CD1c-positive myeloid dendritic cell (primary cell): ENCODE results near the gene SLC1A3.
"Not testable (repeated sequence)": the region's sequence is repeated elsewhere in the genome, so short reads cannot be mapped to it uniquely, and the experiment has no call there.

ENCODE experiments used
- DNase-seq: peaks from one replicate; pipeline ENCODE4 v3.0.0-alpha.2; 2016; ENCODE audit errors: extremely low spot score

Gene SLC1A3

GRCh38 chr5:36606428-36607113 lies at the start of gene SLC1A3:
Gene SLC1A3 (plus strand): TSS chr5:36606606. CDS start chr5:36608424, 1,818 bp downstream.
- DNase-seq: peak; percentile 58

DNA sequence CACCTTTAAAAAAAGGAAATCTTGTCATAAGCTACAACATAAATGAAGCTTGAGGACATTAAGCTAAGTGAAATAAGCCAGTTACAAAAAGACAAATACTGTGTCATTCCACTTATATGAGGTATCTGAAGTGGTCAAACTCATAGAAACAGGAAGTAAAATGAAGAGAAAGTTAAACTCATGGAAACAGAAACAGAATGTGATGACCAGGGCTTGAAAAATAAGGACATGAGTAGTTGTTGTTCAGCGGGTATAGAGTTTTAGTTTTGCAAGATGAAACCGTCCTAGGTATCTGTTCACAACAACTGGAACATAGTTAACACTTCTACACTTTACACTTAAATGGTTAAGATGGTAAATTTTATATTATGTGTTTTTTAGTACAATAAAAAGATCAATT lies 47.8 kb upstream of the SLC1A3 start:
- DNase-seq: no peak

DNA sequence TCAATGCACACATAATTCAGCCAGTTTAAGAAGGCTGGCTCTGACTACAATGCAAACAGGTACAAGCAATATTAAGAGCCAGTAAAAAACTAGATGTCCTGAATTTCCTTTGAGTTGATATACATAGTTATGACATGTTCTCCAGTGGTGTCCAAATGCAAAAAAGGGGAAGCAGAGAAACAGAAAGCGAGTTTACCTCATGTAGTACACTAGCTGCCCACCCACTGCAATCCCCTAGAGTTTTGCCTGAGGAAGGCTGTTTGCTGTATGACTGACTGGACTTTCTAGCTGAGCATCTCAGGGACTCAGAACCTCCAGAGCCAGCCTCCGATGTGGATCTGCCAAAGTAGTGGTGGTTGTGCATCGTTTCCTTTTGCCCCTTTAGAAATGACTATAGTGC lies 44.8 kb upstream of the SLC1A3 start:
- peak; percentile 18 for DNase-seq

- DNase-seq: no peak
Observed at GRCh38 chr5:36569491-36569890, 36.9 kb upstream of the SLC1A3 start.

GRCh38 chr5:36570301-36571095 lies 35.9 kb upstream of the SLC1A3 start:
- no peak for DNase-seq

DNA sequence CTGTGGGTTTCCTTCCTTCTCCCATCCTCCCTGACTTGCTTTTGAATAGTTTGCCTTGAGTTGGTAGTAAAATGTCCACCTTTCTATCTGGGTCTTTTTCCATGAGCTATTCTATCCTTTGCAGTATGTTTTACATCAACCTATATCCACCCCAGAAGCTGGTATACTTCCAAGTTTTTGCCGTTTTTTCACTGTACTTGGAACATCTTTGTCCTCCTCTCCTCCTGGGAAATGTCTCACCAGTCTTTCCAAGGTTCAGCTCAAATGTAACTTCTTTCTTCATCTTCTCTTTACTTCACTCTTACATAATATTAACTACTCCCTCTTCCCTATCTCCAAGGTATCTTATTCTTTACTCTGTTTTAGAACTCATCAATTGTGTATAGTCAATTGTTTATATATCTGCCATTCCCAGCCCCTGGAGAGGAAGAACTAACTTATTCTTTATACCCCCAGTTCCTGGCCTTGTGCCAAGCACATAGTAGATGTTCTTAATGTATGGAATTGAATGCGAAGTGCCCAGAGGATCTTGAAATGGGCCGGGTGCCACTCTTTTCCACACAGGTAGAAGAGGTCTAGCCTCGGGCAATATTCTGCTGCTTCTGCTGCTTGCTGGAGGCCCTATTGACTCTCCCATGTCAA lies 34.9 kb upstream of the SLC1A3 start:
- DNase-seq: no peak

GRCh38 chr5:36573438-36573837 lies 33.0 kb upstream of the SLC1A3 start:
- DNase-seq: no peak

- DNase-seq: no peak
Observed at GRCh38 chr5:36575361-36575781, 31.0 kb upstream of the SLC1A3 start.

DNA sequence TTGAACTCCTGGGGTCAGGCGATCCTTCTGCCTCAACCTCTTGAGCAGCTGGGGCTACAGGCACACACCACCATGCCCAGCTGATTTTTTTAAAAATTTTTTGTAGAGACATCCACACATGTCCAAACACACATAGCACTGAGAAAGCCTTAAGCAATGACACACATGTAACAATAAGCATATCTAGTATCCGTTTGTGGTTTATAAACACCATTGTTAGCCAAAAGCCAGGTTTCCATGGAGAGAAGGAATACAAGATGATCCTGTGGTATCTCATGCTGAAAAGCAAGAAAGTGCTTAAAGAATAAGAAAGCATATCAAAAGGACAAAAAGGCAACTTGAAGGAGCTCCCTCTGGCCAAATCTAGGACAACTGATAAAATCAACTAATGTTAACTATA lies 29.7 kb upstream of the SLC1A3 start:
- no peak for DNase-seq

DNA sequence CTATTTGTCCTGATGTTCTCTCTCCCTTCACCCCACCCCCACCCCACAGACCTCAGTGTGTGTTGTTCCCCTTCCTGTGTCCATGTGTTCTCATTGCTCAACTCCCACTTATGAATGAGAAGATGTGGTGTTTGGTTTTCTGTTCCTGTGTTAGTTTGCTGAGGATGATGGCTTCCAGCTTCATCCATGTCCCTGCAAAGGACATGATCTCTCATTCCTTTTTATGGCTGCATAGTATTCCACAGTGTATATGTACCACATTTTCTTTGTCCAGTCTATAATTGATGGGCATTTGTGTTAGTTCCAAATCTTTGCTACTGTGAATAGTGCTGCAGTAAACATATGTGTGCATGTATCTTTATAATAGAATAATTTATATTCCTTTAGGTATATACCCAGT lies 26.5 kb upstream of the SLC1A3 start:
- not testable (repeated sequence) for DNase-seq

- DNase-seq: no peak
Observed at GRCh38 chr5:36581070-36581469, 25.3 kb upstream of the SLC1A3 start.

DNA sequence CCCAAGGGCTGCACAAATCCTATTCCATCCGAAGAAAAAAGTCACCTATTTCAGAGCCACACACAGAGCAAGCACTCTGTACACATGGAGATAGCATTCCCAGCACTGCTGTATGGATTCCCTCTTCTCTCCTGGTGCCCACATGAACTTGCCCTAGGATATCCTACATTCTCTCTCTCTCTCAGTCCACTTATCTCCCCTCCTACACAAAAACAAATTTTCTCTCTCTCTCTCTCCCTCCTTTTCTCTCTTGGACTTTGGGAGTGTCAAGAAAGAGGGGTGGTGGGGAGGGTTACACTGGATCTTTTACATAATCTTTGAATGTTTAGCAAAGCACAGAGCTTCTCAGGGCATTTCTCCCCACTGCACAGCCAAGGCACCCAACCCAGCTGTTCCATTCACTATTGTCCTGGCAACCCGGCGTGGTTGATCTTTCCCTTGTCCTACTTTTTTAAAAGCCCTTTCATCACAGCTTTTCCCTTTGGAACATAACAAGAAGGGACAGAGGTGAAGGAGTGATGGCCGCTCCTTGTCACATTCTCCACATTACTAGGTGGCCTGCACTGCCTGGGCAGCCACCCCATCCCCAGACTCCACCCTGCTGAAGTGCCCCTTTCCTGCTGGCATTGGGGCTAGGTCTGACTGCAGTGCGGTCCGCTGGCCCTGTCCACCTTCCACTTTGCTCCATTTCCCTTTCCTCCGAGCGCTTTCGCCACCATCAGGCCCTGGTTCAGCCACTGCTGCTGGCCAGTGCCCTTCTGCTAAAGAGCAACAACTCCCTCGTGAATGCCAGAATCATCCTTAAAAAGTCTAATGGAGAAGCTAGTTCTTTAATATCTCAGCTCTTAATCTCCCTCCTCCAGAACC lies 22.2 kb upstream of the SLC1A3 start:
- DNase-seq: no peak

- DNase-seq: no peak
Observed at GRCh38 chr5:36585701-36586100, 20.7 kb upstream of the SLC1A3 start.

- DNase-seq: no peak
Observed at GRCh38 chr5:36587354-36587753, 19.1 kb upstream of the SLC1A3 start.

GRCh38 chr5:36589735-36590134 lies 16.7 kb upstream of the SLC1A3 start:
- DNase-seq: not testable (repeated sequence)

DNA sequence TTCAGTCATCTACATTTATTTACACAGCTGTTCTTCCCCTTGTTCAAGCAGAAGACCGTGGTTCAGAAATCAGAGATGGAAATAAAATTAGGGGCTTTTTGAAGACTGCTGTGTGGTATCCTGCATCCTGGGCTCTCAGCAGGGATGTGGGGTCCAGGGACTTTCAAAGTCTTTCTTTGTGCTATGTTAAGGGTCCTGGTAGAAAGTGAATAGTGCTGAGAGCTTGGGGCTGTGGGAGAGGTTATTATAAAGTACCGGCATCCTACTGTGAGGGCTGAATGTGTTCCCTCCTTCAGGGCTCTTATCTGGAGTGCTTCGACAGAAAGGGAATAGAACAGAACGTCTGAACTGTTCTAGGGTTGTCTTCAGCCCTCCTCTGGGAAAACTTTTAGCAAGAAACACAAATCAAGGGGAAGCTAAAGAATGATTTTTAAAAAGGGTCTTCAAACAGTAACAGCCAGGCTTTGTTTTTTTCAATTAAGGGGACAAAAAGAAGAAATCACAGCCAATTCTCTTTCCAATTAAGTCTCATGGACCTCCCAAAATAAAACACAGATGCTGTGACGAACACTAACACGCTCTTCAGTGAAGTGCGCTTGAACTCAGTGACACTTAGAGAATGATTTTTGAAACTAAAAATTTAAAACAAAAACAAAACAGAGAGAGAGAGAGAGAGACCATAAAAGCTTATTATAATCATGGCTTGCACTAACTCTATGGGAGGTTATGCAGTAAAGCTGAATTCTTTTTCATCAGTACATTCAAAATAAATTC lies 15.7 kb upstream of the SLC1A3 start:
- no peak for DNase-seq

DNA sequence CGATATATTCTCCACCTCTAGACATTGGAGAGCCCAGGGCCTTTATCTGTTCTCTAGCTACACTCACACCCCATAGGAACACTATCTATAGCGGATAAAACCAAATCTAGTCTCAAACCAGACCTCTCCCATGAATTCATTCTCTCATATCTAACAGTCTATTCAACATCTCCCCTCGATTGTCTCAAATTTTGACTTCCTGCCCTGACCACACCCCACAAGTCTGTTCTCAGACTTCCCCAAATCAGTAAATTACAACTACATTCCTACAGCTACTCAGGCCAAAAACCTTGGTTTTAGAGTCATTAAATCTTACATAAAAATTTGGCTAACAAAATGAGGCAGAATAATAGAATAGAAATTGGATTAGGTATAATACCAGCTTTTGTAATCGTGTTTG lies 12.5 kb upstream of the SLC1A3 start:
- no peak for DNase-seq

GRCh38 chr5:36596247-36596646 lies 10.2 kb upstream of the SLC1A3 start:
- no peak for DNase-seq

DNA sequence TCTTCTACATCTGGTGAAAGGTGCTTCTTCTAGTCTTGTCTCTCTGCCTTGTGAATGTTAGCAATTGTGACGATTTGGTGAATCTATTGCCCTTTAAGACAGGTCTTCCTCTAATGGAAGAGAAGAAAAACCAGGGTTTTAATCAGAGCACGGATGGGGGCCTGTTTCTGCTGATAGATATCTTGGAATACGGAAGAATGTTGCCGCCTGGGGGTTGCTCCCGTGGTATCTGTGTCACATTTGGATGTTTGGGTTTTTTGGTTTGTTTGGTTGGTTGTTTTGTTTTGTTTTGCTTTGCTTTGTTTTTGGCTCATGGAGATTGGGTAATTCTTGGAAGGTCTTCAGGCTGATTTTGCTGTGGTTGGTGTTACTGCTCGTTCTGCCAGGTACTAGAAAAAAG lies 9.7 kb upstream of the SLC1A3 start:
- DNase-seq: no peak

- DNase-seq: no peak
Observed at GRCh38 chr5:36598045-36598444, 8.4 kb upstream of the SLC1A3 start.
